Hair follicular keratinocyte (primary cell): ENCODE data around the gene BFAR. TPM values are rescaled to one million over a fixed set of nuclear protein-coding genes. Genes with fewer than 3 reads are reported as not detected.

Source experiments
- total RNA-seq: library from RNA; depleted of rRNA; stranded (reverse); fragments of >200 nt; gene quantifications from 2 replicates; pipeline ENCODE4 v1.2.3, GENCODE V29; 2015

BFAR gene, protein sequence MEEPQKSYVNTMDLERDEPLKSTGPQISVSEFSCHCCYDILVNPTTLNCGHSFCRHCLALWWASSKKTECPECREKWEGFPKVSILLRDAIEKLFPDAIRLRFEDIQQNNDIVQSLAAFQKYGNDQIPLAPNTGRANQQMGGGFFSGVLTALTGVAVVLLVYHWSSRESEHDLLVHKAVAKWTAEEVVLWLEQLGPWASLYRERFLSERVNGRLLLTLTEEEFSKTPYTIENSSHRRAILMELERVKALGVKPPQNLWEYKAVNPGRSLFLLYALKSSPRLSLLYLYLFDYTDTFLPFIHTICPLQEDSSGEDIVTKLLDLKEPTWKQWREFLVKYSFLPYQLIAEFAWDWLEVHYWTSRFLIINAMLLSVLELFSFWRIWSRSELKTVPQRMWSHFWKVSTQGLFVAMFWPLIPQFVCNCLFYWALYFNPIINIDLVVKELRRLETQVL
- 83.5 and 118 TPM in 2 replicates for total RNA-seq

DNA sequence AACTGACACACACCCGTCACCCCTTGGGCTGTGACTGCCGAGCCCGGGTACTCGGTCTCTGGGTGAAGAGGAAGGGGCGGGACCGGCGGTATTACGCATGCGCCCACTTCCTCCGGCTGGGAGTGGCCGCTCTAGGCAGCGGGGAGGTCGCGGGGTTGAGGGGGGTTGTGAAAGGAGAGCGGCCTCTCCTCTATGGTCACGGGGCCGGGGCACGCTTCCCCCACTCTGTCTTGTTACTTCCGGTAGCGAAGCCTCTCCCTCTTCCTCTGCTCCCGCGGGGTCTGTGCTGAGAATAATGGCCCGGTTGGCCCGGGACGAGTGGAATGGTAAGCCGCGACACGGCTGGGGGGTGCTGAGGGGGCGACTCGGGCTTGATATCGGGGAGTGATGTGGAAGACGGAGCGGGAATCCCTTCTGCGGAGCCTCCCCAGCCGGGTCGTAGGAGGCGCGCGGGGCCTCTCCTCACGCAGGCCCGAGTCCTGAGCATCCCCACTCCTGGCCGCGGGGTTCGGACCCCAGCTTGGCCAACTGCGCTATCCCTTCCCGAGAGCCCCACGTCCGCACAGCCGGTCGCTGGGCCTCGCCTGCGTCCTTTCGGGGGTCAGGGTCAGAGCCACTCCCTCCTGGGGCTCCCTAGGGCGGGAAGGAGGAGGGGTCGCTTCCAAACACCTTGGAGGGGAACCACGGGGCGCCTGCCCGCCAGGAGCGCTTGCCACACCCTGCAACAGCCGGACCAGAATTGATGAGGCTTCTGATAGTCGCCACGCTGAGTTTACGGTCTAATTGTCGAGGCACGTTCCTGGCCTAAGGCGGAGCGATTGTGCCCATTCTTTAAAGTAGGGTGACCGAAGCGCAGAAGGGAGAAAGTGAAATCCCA, at the start of gene BFAR:
TSS of gene BFAR (plus strand) at position 259 of the 877 bp plus-strand sequence. CDS start 11,396 bp downstream, outside the sequence.

DNA sequence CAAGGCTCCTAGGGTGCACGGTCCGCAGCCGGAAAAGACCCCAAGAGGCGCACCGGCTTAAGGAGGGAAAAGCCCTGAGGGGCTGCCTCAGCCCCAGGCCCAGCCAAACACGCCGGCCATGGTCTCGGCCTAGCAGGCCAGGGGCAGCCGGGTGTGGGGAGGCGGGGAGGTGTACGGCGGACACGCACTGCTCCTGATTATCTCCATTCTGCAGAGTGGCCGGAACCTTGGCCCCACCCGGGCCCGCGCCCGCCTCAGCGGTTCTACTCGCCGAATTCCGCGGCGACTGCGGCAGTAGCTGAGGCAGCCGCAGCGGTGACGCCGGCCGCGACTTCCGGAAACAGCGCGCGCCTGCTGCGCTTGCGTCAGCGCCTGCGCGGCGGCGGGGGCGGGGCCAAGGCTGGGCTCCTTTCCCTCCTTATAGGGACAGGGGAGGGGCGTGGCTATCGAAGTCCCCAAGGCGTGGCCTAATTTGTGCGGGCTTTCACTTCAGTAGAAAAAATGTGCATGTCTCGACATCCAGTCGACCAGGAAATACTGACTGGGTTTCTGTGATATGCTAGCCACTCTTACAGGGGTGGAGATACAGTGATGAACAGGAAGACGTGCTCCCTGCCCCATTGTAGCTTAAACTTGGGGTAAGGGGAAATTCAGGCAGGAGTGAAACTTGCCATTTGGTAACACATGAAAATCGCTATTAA, 2.7 kb upstream of the BFAR start, which contains the start of gene PARN:
TSS of gene PARN (minus strand) at position 342 of the 701 bp plus-strand sequence. CDS start at position 207, 135 bp downstream.

DNA sequence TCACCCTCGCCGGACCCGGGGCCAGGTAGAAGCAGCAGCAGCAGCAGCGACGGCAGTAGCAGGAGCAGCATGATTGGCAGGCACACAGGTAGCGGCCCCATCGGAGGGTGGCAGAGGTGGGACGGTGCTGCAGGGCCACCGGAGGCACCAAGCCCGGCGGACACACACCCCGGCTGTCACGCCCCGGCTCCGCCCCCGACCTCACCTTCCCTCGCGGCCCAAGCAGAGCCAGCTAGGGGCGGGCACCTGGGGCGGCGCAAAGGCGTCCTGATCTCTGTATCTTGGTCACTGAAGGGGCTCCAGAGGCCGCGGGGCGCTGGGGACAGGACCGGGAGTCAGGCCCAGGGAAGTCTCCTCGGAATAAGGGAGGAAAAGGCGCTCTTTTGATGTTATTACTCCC, 61.4 kb downstream of the BFAR start, which contains the start of gene PLA2G10:
TSS of gene PLA2G10 (minus strand) at position 180 of the 400 bp plus-strand sequence. CDS start at position 101, 79 bp downstream.

DNA sequence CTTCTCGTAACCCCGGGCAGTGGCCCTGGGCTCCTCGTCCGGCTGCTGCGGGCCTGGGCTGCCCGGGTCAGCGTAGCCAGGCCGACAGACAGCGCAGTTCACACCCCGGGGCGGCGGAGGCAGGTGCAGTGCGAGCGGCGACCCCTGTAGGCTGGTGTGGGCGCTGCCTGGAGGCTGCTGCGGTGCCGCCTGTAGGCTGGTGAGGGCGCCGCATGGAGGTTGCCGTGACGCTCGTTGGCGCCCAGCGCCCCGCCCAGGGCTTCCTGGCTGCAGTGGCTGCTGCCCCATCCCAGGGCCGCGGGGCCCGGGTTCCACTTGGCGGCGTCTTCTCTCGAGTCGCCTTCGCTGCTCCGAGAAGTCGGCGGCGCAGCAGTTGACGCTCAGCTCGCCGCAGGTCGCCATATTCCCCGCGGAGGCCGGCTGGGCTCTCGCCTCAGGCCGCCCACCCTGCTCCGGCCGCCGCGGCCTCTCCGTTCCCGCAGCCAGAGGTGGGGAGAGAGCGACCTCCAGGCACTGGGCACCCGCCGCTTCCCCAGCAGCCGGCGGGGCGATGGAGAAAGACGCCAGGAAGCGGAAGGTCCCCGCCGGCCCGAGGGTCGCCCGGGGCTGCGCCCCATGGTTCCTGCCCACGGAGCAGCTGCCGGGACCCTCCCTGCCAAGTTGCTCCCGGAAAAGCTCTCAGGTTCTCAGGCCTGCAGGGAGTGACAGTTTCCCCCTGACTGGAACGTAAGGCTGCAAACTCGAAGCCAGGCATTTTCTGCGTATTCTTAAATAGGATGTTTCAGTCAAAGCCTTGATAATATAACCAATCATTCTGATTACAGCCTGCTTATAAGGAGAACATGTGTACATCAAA, 70.6 kb downstream of the BFAR start, which contains the start of gene NPIPA3:
TSS of gene NPIPA3 (plus strand) at position 256 of the 856 bp plus-strand sequence. CDS start 5,533 bp downstream, outside the sequence.

Other genes with a start within 250 kb of the BFAR start
- gene PARN, start 2.7 kb upstream of the BFAR start, total RNA-seq: 23.0 and 32.5 TPM in 2 replicates
- 0.23 TPM in 1 of 2 replicates, not detected in the other for gene PLA2G10, start 61.4 kb downstream of the BFAR start, total RNA-seq
- 0.70 TPM in 1 of 2 replicates, not detected in the other for gene NPIPA3, start 70.5 kb downstream of the BFAR start, total RNA-seq
- gene NPIPA2, start 109.6 kb downstream of the BFAR start, total RNA-seq: not detected in 2 replicates
- gene NOMO1, start 200.8 kb downstream of the BFAR start, total RNA-seq: 57.5 and 70.7 TPM in 2 replicates